Measurements from ENCODE around the gene ZNF184. TPM values are rescaled to one million over a fixed set of nuclear protein-coding genes. Genes with fewer than 3 reads are reported as not detected.

Gene ZNF184
- total RNA-seq, 1 experiment from 2014 or later: 7.1 TPM

- Mint-ChIP-seq H3K4me1 (no peaks in the 10 kb centered on the region), H3K4me3 (no peak overlapping the region), H3K36me3 (peaks cover 68% of the 10 kb centered on the region), H3K27me3 (ENCODE audit: low read depth) (no peaks in the 10 kb centered on the region), H3K27ac (no peak overlapping the region), H3K9me3 (peaks cover 62% of the 10 kb centered on the region)
- TF ChIP-seq ATF6 (CRISPR knock-in tag; IDR thresholded peaks at IDR 0.05) (no peak), ETV6 (CRISPR knock-in tag; IDR thresholded peaks at IDR 0.05) (no peak), IRF2 (CRISPR knock-in tag; IDR thresholded peaks at IDR 0.05; ENCODE audit: borderline replicate concordance, low read depth) (no peak), FOXK1 (CRISPR knock-in tag; IDR thresholded peaks at IDR 0.05) (no peak), ATF3 (CRISPR knock-in tag; conservative IDR thresholded peaks at IDR 0.05) (no peak), CBFB (CRISPR knock-in tag; IDR thresholded peaks at IDR 0.05; ENCODE audit: low read depth) (no peak), SMAD4 (CRISPR knock-in tag; IDR thresholded peaks at IDR 0.05) (no peak), ZNF671 (CRISPR knock-in tag; IDR thresholded peaks at IDR 0.05) (no peak), EMX1 (CRISPR knock-in tag; IDR thresholded peaks at IDR 0.05) (no peak), GTF2I (CRISPR knock-in tag; conservative IDR thresholded peaks at IDR 0.05) (no peak)
- CTCF ChIA-PET: no interaction called here
- POLR2A ChIA-PET: no interaction called here
- DNase-seq (ENCODE audit: low spot score) (no peak), ATAC-seq (no peak)
Measured at GRCh38 chr6:27400877-27401642, 71.8 kb downstream of the ZNF184 start.

Other genes starting within 250 kb of the ZNF184 start
- 18.5 to 21.1 TPM (median 19.3 TPM) in 3 replicates for gene PRSS16, start 225.4 kb downstream of the ZNF184 start, total RNA-seq (2021)
- gene POM121L2, start 160.8 kb downstream of the ZNF184 start, total RNA-seq (2021): 0.13 to 0.16 TPM in 2 of 3 replicates, not detected in the other
- gene ZNF391, start 84.3 kb downstream of the ZNF184 start, total RNA-seq (2021): 9.4 to 11.5 TPM (median 11.3 TPM) in 3 replicates